K562 (cell line): ENCODE results near the gene RBX1. TPM values are rescaled to one million over a fixed set of nuclear protein-coding genes. Genes with fewer than 3 reads are reported as not detected.

Source experiments
- ATAC-seq: fragments of 200-7000 bp; cut with Tn5 transposase; 3 replicates; pipeline ENCODE4 v1.9.1; 2020; ENCODE audit warnings: moderate library complexity
- BruUV-seq: library from RNA; stranded (reverse); fragments of 400-500 nt; replicated peaks from 2 replicates; lab custom pipeline; 2021; lab: Mats Ljungman, UMichigan
- CTCF ChIA-PET: fragments of 300-600 bp; formaldehyde crosslinking; extraction: SDS; loops from one replicate; lab custom pipeline; 2021; ENCODE audit warnings: low intra/inter-chr PET ratio; lab: Yijun Ruan, JAX
- POLR2A ChIA-PET: fragments of 300-600, 350-650 bp; sonication (Branson Sonifier 250); formaldehyde crosslinking; extraction: SDS; loops from one replicate; lab custom pipeline; 2021; ENCODE audit warnings: antibody characterized with exemption, inconsistent platforms; lab: Yijun Ruan, JAX
- DNase-seq, 4 experiments: peaks; one replicate each; pipeline versions ENCODE4 v3.0.0 to v3.0.0-alpha.2; 2011 to 2018; ENCODE audit warnings: low spot score in 3 of 4, mixed read lengths in 3 of 4; ENCODE audit errors: extremely low read depth in 1 of 4
- FAIRE-seq: peaks from 2 replicates; lab custom pipeline; 2011; peaks lifted over from hg19 to GRCh38; lab: Jason Lieb, UNC
- H2AFZ ChIP-seq: 2 replicates; pipeline ENCODE4 v1.6.0; 2011; ENCODE audit warnings: low read depth, low read length, control low read depth, inconsistent platforms
- H3K27ac ChIP-seq: fragments of 200-600 bp; 3 replicates; pipeline ENCODE4 v1.8.0; 2011; ENCODE audit warnings: low read depth, mild to moderate bottlenecking, control low read depth, inconsistent platforms, low read length, moderate library complexity, mixed read lengths; ENCODE audit errors: extremely low read depth
- H3K27me3 ChIP-seq, 2 experiments: fragments of 300-600 bp in 1 of 2; 2 replicates in 1 of 2; 3 replicates in 1 of 2; pipeline versions ENCODE4 v1.6.0 to v1.8.0; 2011; ENCODE audit warnings: inconsistent platforms in 2 of 2, low read length in 2 of 2, mild to moderate bottlenecking in 1 of 2, mixed read lengths in 1 of 2, moderate library complexity in 1 of 2; ENCODE audit not compliant: control insufficient read depth in 2 of 2, insufficient read depth in 2 of 2
- H3K36me3 ChIP-seq: fragments of 300-600 bp; 3 replicates; pipeline ENCODE4 v1.8.0; 2011; ENCODE audit warnings: mild to moderate bottlenecking, low read length, inconsistent platforms; ENCODE audit not compliant: control insufficient read depth, insufficient read depth
- H3K4me1 ChIP-seq, 2 experiments: fragments of 200-600 bp in 1 of 2; replicated peaks in 1 of 2; 2 replicates in 1 of 2; 3 replicates in 1 of 2; pipeline versions ENCODE4 v1.5.1 to v1.8.0; 2011; ENCODE audit warnings: inconsistent platforms in 2 of 2, low read length in 2 of 2, mild to moderate bottlenecking in 1 of 2, mixed read lengths in 1 of 2, moderate library complexity in 1 of 2; ENCODE audit not compliant: control insufficient read depth in 2 of 2, insufficient read depth in 2 of 2
- H3K4me2 ChIP-seq: 2 replicates; pipeline ENCODE4 v1.6.1; 2011; ENCODE audit warnings: low read length, control low read depth, inconsistent platforms, mixed read lengths; ENCODE audit not compliant: insufficient read depth
- H3K4me3 ChIP-seq: fragments of 200-600 bp; sonication (generic), shearing (Covaris generic); 2 replicates; pipeline ENCODE4 v1.5.1; 2016; ENCODE audit warnings: control low read depth, inconsistent platforms
- H3K79me2 ChIP-seq: fragments of 200-600 bp; 3 replicates; pipeline ENCODE4 v1.8.0; 2011; ENCODE audit warnings: low read length, inconsistent platforms; ENCODE audit not compliant: control insufficient read depth, insufficient read depth
- H3K9ac ChIP-seq, 2 experiments: 2 replicates each; pipeline versions ENCODE4 v1.6.0 to v1.6.1; 2011; ENCODE audit warnings: low read depth in 2 of 2, low read length in 2 of 2, control low read depth in 1 of 2, inconsistent platforms in 1 of 2, mild to moderate bottlenecking in 1 of 2, mixed read lengths in 1 of 2; ENCODE audit not compliant: insufficient read depth in 1 of 2
- H3K9me1 ChIP-seq: one replicate; pipeline ENCODE4 v1.6.0; 2011; ENCODE audit warnings: inconsistent platforms, mild to moderate bottlenecking, low read length, moderate library complexity; ENCODE audit not compliant: control insufficient read depth, insufficient read depth
- H3K9me3 ChIP-seq: replicated peaks from 2 replicates; pipeline ENCODE4 v1.5.1; 2011; ENCODE audit warnings: low read depth, low read length, inconsistent platforms; ENCODE audit not compliant: control insufficient read depth, insufficient read depth
- H4K20me1 ChIP-seq: replicated peaks from 2 replicates; pipeline ENCODE4 v1.6.1; 2011; ENCODE audit warnings: low read length, inconsistent platforms, mixed read lengths; ENCODE audit not compliant: control insufficient read depth, insufficient read depth
- BDP1 ChIP-seq: IDR thresholded peaks from 3 replicates; pipeline ENCODE4 v1.6.1; 2011; ENCODE audit not compliant: insufficient read length, insufficient read depth
- GABPB2 ChIP-seq: fragments of 250-450 bp; sonication (Bioruptor Pico); conservative IDR thresholded peaks from 2 replicates; pipeline ENCODE4 v1.5.1; 2021; ENCODE audit warnings: mild to moderate bottlenecking
- HEY1 ChIP-seq: fragments of 250-450 bp; sonication (Bioruptor Pico); IDR thresholded peaks from 2 replicates; pipeline ENCODE4 v1.5.0; 2020; ENCODE audit warnings: mild to moderate bottlenecking, moderate library complexity, borderline replicate concordance
- ILK ChIP-seq: fragments of 450-650 bp; IDR thresholded peaks from 2 replicates; pipeline ENCODE4 v1.6.1; 2016; ENCODE audit warnings: missing genetic modification characterization, low read depth, mild to moderate bottlenecking, missing compliant biosample characterization, moderate library complexity, borderline replicate concordance
- IRF2 ChIP-seq: sonication (generic); formaldehyde crosslinking; IDR thresholded peaks from 2 replicates; pipeline ENCODE4 v1.8.1; 2022; ENCODE audit warnings: mild to moderate bottlenecking, missing genetic modification reagents
- JUND ChIP-seq, 2 experiments: IDR thresholded peaks; 2 replicates in 1 of 2; 3 replicates in 1 of 2; pipeline ENCODE4 v1.6.1; 2011; ENCODE audit warnings: borderline replicate concordance in 2 of 2, low read depth in 2 of 2, low read length in 2 of 2, improper control_type of control experiment in 1 of 2, missing biosample characterization in 1 of 2, missing genetic modification characterization in 1 of 2, missing genetic modification reagents in 1 of 2
- RBM14 ChIP-seq: fragments of 200-400 bp; formaldehyde crosslinking; IDR thresholded peaks from 2 replicates; pipeline ENCODE4 v1.6.1; 2018; ENCODE audit warnings: low read depth, mild to moderate bottlenecking, low read length, moderate library complexity, borderline replicate concordance; ENCODE audit not compliant: insufficient read depth
- SREBF1 ChIP-seq: fragments of 150-350 bp; IDR thresholded peaks from 2 replicates; pipeline ENCODE4 v1.6.1; 2014; ENCODE audit warnings: antibody characterized with exemption, low read depth, low read length, borderline replicate concordance
- STAT5B ChIP-seq: fragments of 250-450 bp; sonication (Bioruptor Pico); IDR thresholded peaks from 2 replicates; pipeline ENCODE4 v1.8.0; 2021; ENCODE audit warnings: mild to moderate bottlenecking, inconsistent platforms
- TEAD2 ChIP-seq: fragments of 450-650 bp; IDR thresholded peaks from 2 replicates; pipeline ENCODE4 v1.6.1; 2016; ENCODE audit warnings: missing genetic modification characterization, control low read depth, missing compliant biosample characterization
- U2AF2 ChIP-seq: fragments of 200-400 bp; formaldehyde crosslinking; optimal IDR thresholded peaks from 2 replicates; pipeline ENCODE3; 2017; ENCODE audit warnings: low read depth, mild to moderate bottlenecking, low read length
- ZNF140 ChIP-seq: fragments of 250-450 bp; sonication (Bioruptor Pico); IDR thresholded peaks from 2 replicates; pipeline ENCODE4 v1.8.0; 2021; ENCODE audit warnings: moderate library complexity, mild to moderate bottlenecking, inconsistent platforms
- ZNF263 ChIP-seq: sonication (generic); formaldehyde crosslinking; IDR thresholded peaks from 2 replicates; pipeline ENCODE4 v1.8.0; 2022; ENCODE audit warnings: mild to moderate bottlenecking, missing genetic modification reagents, borderline replicate concordance
- ZNF589 ChIP-seq: fragments of 200-800 bp; sonication (Bioruptor generic); IDR thresholded peaks from 2 replicates; pipeline ENCODE4 v1.6.1; 2016; ENCODE audit warnings: low read depth, missing genetic modification characterization, missing compliant biosample characterization
- WGBS: fragments of 100-300 bp; shearing (Covaris generic); methylation state at CpG from one replicate; pipeline ENCODE4 v1.1.6; 2016; ENCODE audit warnings: low coverage, mixed read lengths; ENCODE audit not compliant: insufficient coverage; ENCODE audit errors: missing lambda C conversion rate; 5-methylcytosine and 5-hydroxymethylcytosine counted together
- in situ Hi-C: fragments of 300-500 bp; cut with MboI; formaldehyde crosslinking; loops from 4 replicates; pipeline ENCODE4 v1.15.0; 2018; ENCODE audit warnings: inconsistent platforms, mixed read lengths
- intact Hi-C: fragments of 100-400 bp; cut with micrococcal nuclease; formaldehyde crosslinking; loops from 2 replicates; pipeline ENCODE4 v1.14.2; 2022
- polyA plus RNA-seq, 8 experiments: library from polyadenylated mRNA; depleted of rRNA in 4 of 8; stranded (reverse) in 5 of 8; unstranded in 3 of 8; fragments of >200 nt; fragmentation: Nextera tagmentation in 2 of 8; fragmentation: Illumina TruSeq in 1 of 8; extraction: Ambion mirVana in 2 of 8; extraction: Trizol in 1 of 8; gene quantifications; 2 replicates each; pipeline versions ENCODE4 v1.2.1 to v1.2.3, GENCODE V29; 2011 to 2014; ENCODE audit warnings: inconsistent platforms in 1 of 8, missing spikeins in 1 of 8
- total RNA-seq, 7 experiments: library from RNA; depleted of rRNA in 6 of 7; stranded (reverse); fragments of >200 nt in 6 of 7; fragmentation: Illumina TruSeq in 2 of 7; extraction: Trizol in 2 of 7; gene quantifications; 2 replicates each; pipeline versions ENCODE4 v1.2.1 to v1.2.3, GENCODE V29; 2011 to 2021; ENCODE audit warnings: low replicate concordance in 1 of 7
- TF ChIP-seq, protein P1 (sequence below): fragments of 450-650 bp; IDR thresholded peaks from 2 replicates; pipeline ENCODE4 v1.7.1; 2018; ENCODE audit warnings: mild to moderate bottlenecking, low read depth; ENCODE audit not compliant: partially characterized antibody
- TF ChIP-seq, protein P2 (sequence below): fragments of 450-650 bp; IDR thresholded peaks from 2 replicates; pipeline ENCODE4 v1.6.1; 2016; ENCODE audit warnings: antibody characterized with exemption

RBX1 gene
- total and polyA plus RNA-seq, 9 of the 15 experiments (the other 6 are each of a cell fraction or from before 2014, with no cell fraction given) = 44.0 to 259 (median 67.9) TPM

GRCh38 chr22:40967111-40967760 lies 16.1 kb downstream of the RBX1 start:
- Histone ChIP-seq H3K4me1 (peaks cover 3 to 15% of the 10 kb centered on the region in 2 experiments; a peak in 3 of 5 replicates), H3K79me2 (peaks cover 13% of the 10 kb centered on the region), H3K27me3 (no peaks in the 10 kb centered on the region), H4K20me1 (no peaks in the 10 kb centered on the region), H3K4me2 (peak overlapping the region; percentile 12; the same call in 1 of the 2 replicates), H3K9me1 (peaks cover 2% of the 10 kb centered on the region), H3K36me3 (peaks cover 69% of the 10 kb centered on the region), H3K4me3 (no peak overlapping the region), H2AFZ (no peak overlapping the region), H3K9ac (peak overlapping the region; percentile 18 to 22; a peak in 1 of 4 replicates), H3K27ac (peak overlapping the region; percentile 74; the same call in 2 of the 3 replicates), H3K9me3 (no peaks in the 10 kb centered on the region)
- POLR2A ChIA-PET = interaction anchor here (0.6 to 2.1 kb wide), 4 partner anchors 8 to 39 kb away, joined by 3 to 10 read pairs (median 4); no protein-coding TSS in a partner anchor
- 82% methylated on average over 6 of the region's 8 CpGs for WGBS
- FAIRE-seq (no peak), ATAC-seq (peak; percentile 15; the same call in 1 of the 3 replicates), DNase-seq (no peak)
- BruUV-seq = no TSS peak
- intact Hi-C loops (no loop called here), in situ Hi-C loops (no loop called here)
- CTCF ChIA-PET = no interaction called here
- TF ChIP-seq RBM14 (no peak), GABPB2 (no peak), BDP1 (no peak), ZNF263 (CRISPR knock-in tag) (no peak), ILK (no peak), ZNF140 (no peak), ZNF589 (CRISPR knock-in tag) (no peak), STAT5B (no peak), TEAD2 (no peak), JUND (IDR thresholded peaks at IDR 0.05; ENCODE audit: borderline replicate concordance, low read depth, low read length) (no peak), JUND (tag; IDR thresholded peaks at IDR 0.05; ENCODE audit: borderline replicate concordance, low read depth, low read length) (no peak), HEY1 (CRISPR knock-in tag) (no peak), SREBF1 (no peak), U2AF2 (no peak), IRF2 (CRISPR knock-in tag) (no peak)
- TF ChIP-seq, protein P1, sequence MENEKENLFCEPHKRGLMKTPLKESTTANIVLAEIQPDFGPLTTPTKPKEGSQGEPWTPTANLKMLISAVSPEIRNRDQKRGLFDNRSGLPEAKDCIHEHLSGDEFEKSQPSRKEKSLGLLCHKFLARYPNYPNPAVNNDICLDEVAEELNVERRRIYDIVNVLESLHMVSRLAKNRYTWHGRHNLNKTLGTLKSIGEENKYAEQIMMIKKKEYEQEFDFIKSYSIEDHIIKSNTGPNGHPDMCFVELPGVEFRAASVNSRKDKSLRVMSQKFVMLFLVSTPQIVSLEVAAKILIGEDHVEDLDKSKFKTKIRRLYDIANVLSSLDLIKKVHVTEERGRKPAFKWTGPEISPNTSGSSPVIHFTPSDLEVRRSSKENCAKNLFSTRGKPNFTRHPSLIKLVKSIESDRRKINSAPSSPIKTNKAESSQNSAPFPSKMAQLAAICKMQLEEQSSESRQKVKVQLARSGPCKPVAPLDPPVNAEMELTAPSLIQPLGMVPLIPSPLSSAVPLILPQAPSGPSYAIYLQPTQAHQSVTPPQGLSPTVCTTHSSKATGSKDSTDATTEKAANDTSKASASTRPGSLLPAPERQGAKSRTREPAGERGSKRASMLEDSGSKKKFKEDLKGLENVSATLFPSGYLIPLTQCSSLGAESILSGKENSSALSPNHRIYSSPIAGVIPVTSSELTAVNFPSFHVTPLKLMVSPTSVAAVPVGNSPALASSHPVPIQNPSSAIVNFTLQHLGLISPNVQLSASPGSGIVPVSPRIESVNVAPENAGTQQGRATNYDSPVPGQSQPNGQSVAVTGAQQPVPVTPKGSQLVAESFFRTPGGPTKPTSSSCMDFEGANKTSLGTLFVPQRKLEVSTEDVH = no peak
- TF ChIP-seq, protein P2, sequence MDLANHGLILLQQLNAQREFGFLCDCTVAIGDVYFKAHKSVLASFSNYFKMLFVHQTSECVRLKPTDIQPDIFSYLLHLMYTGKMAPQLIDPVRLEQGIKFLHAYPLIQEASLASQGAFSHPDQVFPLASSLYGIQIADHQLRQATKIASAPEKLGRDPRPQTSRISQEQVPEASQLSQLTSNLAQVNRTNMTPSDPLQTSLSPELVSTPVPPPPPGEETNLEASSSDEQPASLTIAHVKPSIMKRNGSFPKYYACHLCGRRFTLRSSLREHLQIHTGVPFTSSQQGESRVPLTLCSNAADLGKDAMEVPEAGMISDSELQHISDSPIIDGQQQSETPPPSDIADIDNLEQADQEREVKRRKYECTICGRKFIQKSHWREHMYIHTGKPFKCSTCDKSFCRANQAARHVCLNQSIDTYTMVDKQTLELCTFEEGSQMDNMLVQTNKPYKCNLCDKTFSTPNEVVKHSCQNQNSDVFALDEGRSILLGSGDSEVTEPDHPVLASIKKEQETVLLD = no peak
